GM12872 (cell line): ENCODE data around the gene PDE4D.

Source experiments
- CTCF ChIP-seq: IDR thresholded peaks from 3 replicates; pipeline ENCODE4 v1.5.1; 2011; ENCODE audit warnings: low read depth, mild to moderate bottlenecking, low read length, moderate library complexity; ENCODE audit not compliant: insufficient read depth

PDE4D gene

GRCh38 chr5:59362438-59362837 is 531.1 kb downstream of the PDE4D start:
- no peak for TF ChIP-seq CTCF

GRCh38 chr5:59361454-59361853 is 532.1 kb downstream of the PDE4D start:
- TF ChIP-seq CTCF = no peak

- TF ChIP-seq CTCF = no peak
Measured at GRCh38 chr5:59360130-59360555, 533.4 kb downstream of the PDE4D start.

- no peak for TF ChIP-seq CTCF
Measured at GRCh38 chr5:59358005-59358861, 535.3 kb downstream of the PDE4D start.

GRCh38 chr5:59357381-59357977 is 536.0 kb downstream of the PDE4D start:
- TF ChIP-seq CTCF = no peak

- TF ChIP-seq CTCF = no peak
Measured at GRCh38 chr5:59356813-59357380, 536.6 kb downstream of the PDE4D start.

- no peak for TF ChIP-seq CTCF
Measured at GRCh38 chr5:59354811-59355210, 538.7 kb downstream of the PDE4D start.
